Mucosa of descending colon (tissue), 3 donors: ENCODE data around the gene TPPP3. TPM values are rescaled to one million over a fixed set of nuclear protein-coding genes. Genes with fewer than 3 reads are reported as not detected.

ENCODE experiments used
- ATAC-seq: fragments of 200-7000 bp; cut with Tn5 transposase; one replicate; pipeline ENCODE4 v1.9.1; 2020; ENCODE audit warnings: mild to moderate bottlenecking, moderate library complexity
- DNase-seq, 3 donors: peaks; one replicate each; pipeline ENCODE4 v3.0.0-alpha.2; 2020
- H3K36me3 ChIP-seq: fragments of 200-600 bp; one replicate; pipeline ENCODE4 v1.8.0; 2021; ENCODE audit warnings: low read depth, mild to moderate bottlenecking
- H3K4me1 ChIP-seq: fragments of 200-600 bp; one replicate; pipeline ENCODE4 v1.8.0; 2021; ENCODE audit warnings: low read depth, mild to moderate bottlenecking
- H3K4me3 ChIP-seq: fragments of 200-600 bp; one replicate; pipeline ENCODE4 v1.8.0; 2021; ENCODE audit warnings: mild to moderate bottlenecking
- H3K9me3 ChIP-seq: fragments of 200-600 bp; one replicate; pipeline ENCODE4 v1.8.0; 2021; ENCODE audit warnings: mild to moderate bottlenecking
- intact Hi-C, 2 donors: fragments of 100-400 bp; cut with DNase I in 1 of 2; cut with micrococcal nuclease in 1 of 2; formaldehyde crosslinking; loops; one replicate each; pipeline versions ENCODE4 v1.11.0 to v1.11.1; 2022; cut with DNase I, micrococcal nuclease
- total RNA-seq, 3 donors: library from RNA; stranded (reverse); fragmentation: NEBNext Ultra II Directional in 2 of 3; extraction: Animal tissue kit (Norgen Biotek cat#: 25700) in 2 of 3; gene quantifications; one replicate each; pipeline versions ENCODE4 v1.2.1 to v1.2.4, GENCODE V29; 2021 to 2023
- TF ChIP-seq, protein P1 (sequence below): fragments of 200-600 bp; IDR thresholded peaks from one replicate; pipeline ENCODE4 v1.8.0; 2022; ENCODE audit warnings: antibody characterized with exemption, mild to moderate bottlenecking
- donor health status: DM: no; HTN: no; CAD: no; lungs with moderate emphysema.
- donor health status: DM: no; HTN: no; CAD: no.
- donor health status: DM: no; HTN: yes; CAD: no.

The TPPP3 gene
- total RNA-seq, 3 donors from 2014 or later: 3.8 to 23.8 (median 4.8) TPM

DNA sequence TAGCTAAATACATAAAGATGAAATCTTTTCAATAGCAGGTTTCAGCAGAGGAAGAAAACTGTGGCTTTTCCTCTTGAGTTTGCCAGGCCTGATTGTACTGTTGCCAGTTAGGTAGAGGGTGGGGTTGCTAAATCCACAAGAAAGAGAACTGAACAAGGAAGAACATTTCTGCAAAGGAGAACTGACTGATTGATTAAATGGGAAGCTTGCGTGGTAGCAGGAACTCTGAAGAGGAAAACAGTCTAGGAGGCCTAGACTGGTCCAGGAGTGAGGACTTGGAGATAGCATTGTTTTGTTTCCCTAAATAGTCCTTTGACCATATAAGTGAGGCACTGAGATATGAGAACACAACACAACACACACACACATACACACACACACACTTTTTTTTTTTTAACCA, 47.9 kb downstream of the TPPP3 start:
- no peaks in the 10 kb centered on the region for H3K36me3 ChIP-seq
- H3K4me1 ChIP-seq: peaks cover 4% of the 10 kb centered on the region
- DNase-seq (peak in 1 of 3 donors; percentile 56), ATAC-seq (peak; percentile 95)
- H3K4me3 ChIP-seq: no peak overlapping the region
- intact Hi-C loops: no loop called here
- TF ChIP-seq, protein P1, sequence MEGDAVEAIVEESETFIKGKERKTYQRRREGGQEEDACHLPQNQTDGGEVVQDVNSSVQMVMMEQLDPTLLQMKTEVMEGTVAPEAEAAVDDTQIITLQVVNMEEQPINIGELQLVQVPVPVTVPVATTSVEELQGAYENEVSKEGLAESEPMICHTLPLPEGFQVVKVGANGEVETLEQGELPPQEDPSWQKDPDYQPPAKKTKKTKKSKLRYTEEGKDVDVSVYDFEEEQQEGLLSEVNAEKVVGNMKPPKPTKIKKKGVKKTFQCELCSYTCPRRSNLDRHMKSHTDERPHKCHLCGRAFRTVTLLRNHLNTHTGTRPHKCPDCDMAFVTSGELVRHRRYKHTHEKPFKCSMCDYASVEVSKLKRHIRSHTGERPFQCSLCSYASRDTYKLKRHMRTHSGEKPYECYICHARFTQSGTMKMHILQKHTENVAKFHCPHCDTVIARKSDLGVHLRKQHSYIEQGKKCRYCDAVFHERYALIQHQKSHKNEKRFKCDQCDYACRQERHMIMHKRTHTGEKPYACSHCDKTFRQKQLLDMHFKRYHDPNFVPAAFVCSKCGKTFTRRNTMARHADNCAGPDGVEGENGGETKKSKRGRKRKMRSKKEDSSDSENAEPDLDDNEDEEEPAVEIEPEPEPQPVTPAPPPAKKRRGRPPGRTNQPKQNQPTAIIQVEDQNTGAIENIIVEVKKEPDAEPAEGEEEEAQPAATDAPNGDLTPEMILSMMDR: no peak
- no peaks in the 10 kb centered on the region for H3K9me3 ChIP-seq

DNA sequence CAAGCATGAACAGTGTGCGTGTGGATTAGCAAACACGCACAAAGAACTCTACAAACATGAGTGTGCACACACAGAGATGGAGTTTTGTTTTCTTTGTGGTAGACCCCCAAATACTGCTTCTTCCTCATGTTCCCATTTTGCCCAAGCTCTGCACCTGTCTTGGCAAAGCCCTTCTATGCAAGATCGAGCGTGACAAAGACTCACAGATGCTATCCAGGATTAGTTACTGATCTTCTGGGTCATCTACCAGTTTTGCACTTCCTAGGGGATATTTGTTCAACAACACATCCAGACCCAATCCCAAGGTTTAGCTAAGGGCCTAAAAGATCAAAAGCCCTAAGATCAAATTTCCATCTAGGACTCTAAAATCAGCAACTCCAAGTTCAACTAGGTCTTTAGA, 50.7 kb downstream of the TPPP3 start:
- H3K4me3 ChIP-seq: no peak overlapping the region
- H3K36me3 ChIP-seq: no peaks in the 10 kb centered on the region
- ATAC-seq: no peak
- intact Hi-C loops: no loop called here
- DNase-seq: no peak
- TF ChIP-seq, protein P1: no peak
- H3K9me3 ChIP-seq: no peaks in the 10 kb centered on the region
- H3K4me1 ChIP-seq: peaks cover 4% of the 10 kb centered on the region

- ATAC-seq (no peak), DNase-seq (no peak)
- Histone ChIP-seq H3K36me3 (no peaks in the 10 kb centered on the region), H3K9me3 (no peaks in the 10 kb centered on the region), H3K4me3 (no peak overlapping the region), H3K4me1 (no peaks in the 10 kb centered on the region)
- intact Hi-C loops: no loop called here
- TF ChIP-seq, protein P1: no peak
These were observed 52.0 kb downstream of the TPPP3 start for GRCh38 chr16:67341250-67341649.

Other genes with a start within 250 kb of the TPPP3 start
- gene B3GNT9, start 242.5 kb downstream of the TPPP3 start, total RNA-seq: 1 to 10 TPM; 1.5 to 8.4 (median 4.0) TPM
- 10 to 100 TPM; 21.0 to 27.4 (median 26.6) TPM for gene TRADD, start 233.6 kb downstream of the TPPP3 start, total RNA-seq
- 10 to 100 TPM; 23.3 to 33.8 (median 24.5) TPM for gene FBXL8, start 233.5 kb downstream of the TPPP3 start, total RNA-seq
- 100 to 1,000 TPM in 1 of 3 donors, 10 to 100 TPM in 2; 26.0 to 113 (median 64.4) TPM for gene HSF4, start 228.8 kb downstream of the TPPP3 start, total RNA-seq
- gene NOL3, start 223.0 kb downstream of the TPPP3 start, total RNA-seq: 10 to 100 TPM; 23.5 to 35.9 (median 32.0) TPM
- gene MATCAP1, start 209.5 kb downstream of the TPPP3 start, total RNA-seq: 10 to 100 TPM; 24.8 to 35.1 (median 29.2) TPM
- gene EXOC3L1, start 203.4 kb downstream of the TPPP3 start, total RNA-seq: 1 to 10 TPM; 2.6 to 6.8 (median 2.7) TPM
- 10 to 100 TPM; 70.5 to 77.4 (median 72.9) TPM for gene E2F4, start 201.3 kb downstream of the TPPP3 start, total RNA-seq
- 10 to 100 TPM; 25.4 to 68.0 (median 42.1) TPM for gene ELMO3, start 194.4 kb downstream of the TPPP3 start, total RNA-seq
- 10 to 100 TPM; 30.8 to 39.6 (median 36.1) TPM for gene TMEM208, start 166.4 kb downstream of the TPPP3 start, total RNA-seq
- 10 to 100 TPM; 30.7 to 36.5 (median 34.1) TPM for gene FHOD1, start 146.0 kb downstream of the TPPP3 start, total RNA-seq
- gene SLC9A5, start 144.5 kb downstream of the TPPP3 start, total RNA-seq: 1 to 10 TPM; 1.7 to 2.6 (median 1.9) TPM
- gene PLEKHG4, start 114.0 kb downstream of the TPPP3 start, total RNA-seq: 10 to 100 TPM in 2 of 3 donors, 1 to 10 TPM in 1; 8.0 to 15.4 (median 10.5) TPM
- under 1 TPM in 1 of 3 donors, not detected in 2; 0.05 TPM for gene KCTD19, start 66.8 kb downstream of the TPPP3 start, total RNA-seq
- 1 to 10 TPM in 1 of 3 donors, under 1 TPM in 1, not detected in 1; 0.90 to 1.5 TPM for gene LRRC36, start 66.7 kb downstream of the TPPP3 start, total RNA-seq
- 10 to 100 TPM in 1 of 3 donors, 1 to 10 TPM in 2; 9.2 to 12.3 (median 10.0) TPM for gene ZDHHC1, start 23.0 kb upstream of the TPPP3 start, total RNA-seq
- gene HSD11B2, start 37.6 kb upstream of the TPPP3 start, total RNA-seq: 100 to 1,000 TPM; 322 to 765 (median 646) TPM
- 100 to 1,000 TPM; 152 to 253 (median 228) TPM for gene ATP6V0D1, start 87.7 kb upstream of the TPPP3 start, total RNA-seq
- not detected for gene AGRP, start 90.0 kb upstream of the TPPP3 start, total RNA-seq
- gene RIPOR1, start 135.3 kb upstream of the TPPP3 start, total RNA-seq: 10 to 100 TPM; 10.9 to 74.7 (median 20.5) TPM
- gene CTCF, start 169.0 kb upstream of the TPPP3 start, total RNA-seq: 10 to 100 TPM; 41.1 to 55.5 (median 43.4) TPM